Prostate gland (tissue), 2 donors: Measurements from ENCODE around the gene RPLP2. TPM values are rescaled to one million over a fixed set of nuclear protein-coding genes. Genes with fewer than 3 reads are reported as not detected.
A peak's percentile ranks its signal among the peaks of the same experiment; 100 is the strongest.

Experiments used
- DNase-seq: peaks from one replicate; pipeline ENCODE4 v3.0.0-alpha.2; 2019; ENCODE audit warnings: low spot score
- H3K27ac ChIP-seq, 2 donors: fragments of 200-600 bp; sonication (generic); 2 replicates each; pipeline ENCODE4 v1.5.1; 2017 to 2019
- H3K27me3 ChIP-seq: fragments of 200-600 bp; sonication (generic); replicated peaks from 2 replicates; pipeline ENCODE4 v1.5.1; 2019; ENCODE audit not compliant: insufficient read depth
- H3K36me3 ChIP-seq, 2 donors: fragments of 200-600 bp; sonication (generic); 1 replicate in 1 of 2; 2 replicates in 1 of 2; pipeline versions ENCODE4 v1.5.1 to v1.8.1; 2017 to 2019
- H3K4me1 ChIP-seq: fragments of 200-600 bp; sonication (generic); replicated peaks from 2 replicates; pipeline ENCODE4 v1.5.1; 2019
- H3K4me3 ChIP-seq, 2 donors: fragments of 200-600 bp; sonication (generic); 2 replicates each; pipeline ENCODE4 v1.5.1; 2017 to 2019
- H3K9me3 ChIP-seq: fragments of 200-600 bp; sonication (generic); 2 replicates; pipeline ENCODE4 v1.5.1; 2017
- POLR2A ChIP-seq: fragments of 450-650 bp; IDR thresholded peaks from one replicate; pipeline ENCODE4 v1.6.1; 2016; ENCODE audit warnings: antibody characterized with exemption, mild to moderate bottlenecking
- POLR2AphosphoS5 ChIP-seq: sonication (generic); formaldehyde crosslinking; IDR thresholded peaks from one replicate; pipeline ENCODE4 v1.6.1; 2017; ENCODE audit warnings: antibody characterized with exemption
- WGBS: methylation state at CpG from one replicate; pipeline ENCODE4 v1.1.5; 2018; 5-methylcytosine and 5-hydroxymethylcytosine counted together
- intact Hi-C: fragments of 100-400 bp; cut with DNase I; formaldehyde crosslinking; loops from one replicate; pipeline ENCODE4 v1.14.2; 2022
- total RNA-seq, 2 donors: library from RNA; depleted of rRNA; stranded (reverse); fragments of >200 nt; gene quantifications; one replicate each; pipeline ENCODE4 v1.1.0, GENCODE V29; 2016
- TF ChIP-seq, protein P1 (sequence below), 4 experiments: fragments of 200-600 bp in 2 of 4; fragments of 450-650 bp in 2 of 4; sonication (generic) in 2 of 4; IDR thresholded peaks; 1 replicate in 3 of 4; 2 replicates in 1 of 4; pipeline ENCODE4 v1.5.1; 2016 to 2019; ENCODE audit warnings: antibody characterized with exemption in 4 of 4, mild to moderate bottlenecking in 2 of 4, moderate library complexity in 2 of 4

Gene RPLP2
- total RNA-seq, 2 donors from 2014 or later, result 431 to 906 TPM

DNA sequence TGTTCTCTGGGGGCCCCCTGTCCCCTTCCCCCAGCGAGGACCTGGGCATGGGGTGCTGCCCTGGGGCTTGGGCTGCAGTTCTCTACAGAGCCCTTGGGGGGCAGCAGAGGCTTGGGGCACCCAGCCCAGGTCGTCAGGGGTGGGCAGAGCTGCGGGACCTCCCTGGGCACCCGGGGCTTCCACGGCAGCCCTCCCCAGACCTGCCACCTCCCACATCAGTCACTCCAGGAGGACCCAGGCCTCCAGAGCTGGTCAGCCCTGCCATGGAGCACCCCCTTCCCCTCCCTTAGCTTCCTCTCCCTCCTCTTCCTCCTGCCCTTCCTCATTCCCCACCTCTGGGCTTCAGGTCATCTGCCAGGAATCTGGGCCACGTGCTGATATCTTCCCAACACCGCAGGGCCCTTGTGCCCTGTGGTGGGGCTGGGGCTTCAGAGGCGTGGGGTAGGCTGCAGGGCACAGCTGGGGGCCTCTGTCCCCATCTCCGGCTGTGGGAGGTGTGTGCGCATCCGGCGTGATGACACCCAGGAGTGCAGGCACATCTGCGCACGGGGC is 38.7 kb downstream of the RPLP2 start:
- intact Hi-C loops, result loop anchor here (5.0 to 10.0 kb wide), 4 partner anchors 64 to 616 kb away; partner anchors contain the start of genes AP2A2 and CHID1
- Histone ChIP-seq H3K4me1 (peaks cover 26% of the 10 kb centered on the region), H3K9me3 (no peaks in the 10 kb centered on the region), H3K4me3 (no peak overlapping the region), H3K36me3 (no peaks in the 10 kb centered on the region), H3K27me3 (no peaks in the 10 kb centered on the region), H3K27ac (no peak overlapping the region)
- WGBS, result 33% methylated on average over 14 of the region's 14 CpGs
- DNase-seq, result no peak
- TF ChIP-seq, protein P1, sequence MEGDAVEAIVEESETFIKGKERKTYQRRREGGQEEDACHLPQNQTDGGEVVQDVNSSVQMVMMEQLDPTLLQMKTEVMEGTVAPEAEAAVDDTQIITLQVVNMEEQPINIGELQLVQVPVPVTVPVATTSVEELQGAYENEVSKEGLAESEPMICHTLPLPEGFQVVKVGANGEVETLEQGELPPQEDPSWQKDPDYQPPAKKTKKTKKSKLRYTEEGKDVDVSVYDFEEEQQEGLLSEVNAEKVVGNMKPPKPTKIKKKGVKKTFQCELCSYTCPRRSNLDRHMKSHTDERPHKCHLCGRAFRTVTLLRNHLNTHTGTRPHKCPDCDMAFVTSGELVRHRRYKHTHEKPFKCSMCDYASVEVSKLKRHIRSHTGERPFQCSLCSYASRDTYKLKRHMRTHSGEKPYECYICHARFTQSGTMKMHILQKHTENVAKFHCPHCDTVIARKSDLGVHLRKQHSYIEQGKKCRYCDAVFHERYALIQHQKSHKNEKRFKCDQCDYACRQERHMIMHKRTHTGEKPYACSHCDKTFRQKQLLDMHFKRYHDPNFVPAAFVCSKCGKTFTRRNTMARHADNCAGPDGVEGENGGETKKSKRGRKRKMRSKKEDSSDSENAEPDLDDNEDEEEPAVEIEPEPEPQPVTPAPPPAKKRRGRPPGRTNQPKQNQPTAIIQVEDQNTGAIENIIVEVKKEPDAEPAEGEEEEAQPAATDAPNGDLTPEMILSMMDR (IDR thresholded peaks at IDR 0.05), result peak; percentile 40 to 91 (median 78)
- TF ChIP-seq POLR2AphosphoS5 (no peak), POLR2A (no peak)

DNA sequence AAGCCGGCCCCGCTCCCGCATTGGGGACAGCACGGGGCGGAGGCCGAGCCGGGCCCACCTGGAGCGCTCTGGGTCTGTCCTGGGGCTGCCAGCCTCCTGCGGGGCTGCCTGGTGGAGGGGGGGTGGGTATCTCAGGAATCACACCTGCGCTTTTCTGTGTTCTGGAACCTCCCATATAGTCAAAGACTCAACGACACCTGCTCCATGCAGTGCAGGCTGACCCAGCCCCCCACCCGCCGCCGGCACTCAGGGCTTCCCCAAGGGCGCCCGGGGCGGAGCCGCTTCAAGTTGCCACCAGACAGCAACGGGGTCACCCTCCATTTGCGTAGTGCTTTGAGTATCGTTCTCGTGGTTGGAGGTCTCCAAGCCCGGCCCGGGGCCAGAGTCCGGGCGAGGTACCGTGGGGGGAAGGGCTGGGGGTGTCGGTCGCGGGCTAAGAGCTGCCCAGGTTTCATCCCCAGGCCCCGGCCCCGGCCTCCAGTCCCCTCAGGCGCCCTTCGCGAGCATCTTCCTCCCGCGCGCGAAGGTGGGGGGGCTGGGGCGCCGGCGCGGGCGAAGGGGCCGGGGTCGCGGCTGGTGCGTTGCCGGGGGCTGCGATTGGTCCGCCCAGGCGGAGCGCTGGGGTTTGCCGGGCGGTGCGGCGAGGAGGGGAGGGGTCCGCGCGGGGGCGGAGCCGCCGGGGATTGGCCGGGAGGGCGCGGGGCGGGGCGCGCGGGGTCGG is 39.5 kb downstream of the RPLP2 start:
- H3K4me1 ChIP-seq, result peaks cover 21% of the 10 kb centered on the region
- H3K36me3 ChIP-seq, result no peaks in the 10 kb centered on the region
- no peak for DNase-seq
- H3K27ac ChIP-seq, result no peak overlapping the region
- H3K27me3 ChIP-seq, result no peaks in the 10 kb centered on the region
- no peaks in the 10 kb centered on the region for H3K9me3 ChIP-seq
- TF ChIP-seq, protein P1 (IDR thresholded peaks at IDR 0.05), result no peak
- TF ChIP-seq POLR2AphosphoS5 (no peak), POLR2A (no peak)
- 10% methylated on average over 23 of the region's 71 CpGs for WGBS
- H3K4me3 ChIP-seq, result peak overlapping the region; percentile 37 to 44
- intact Hi-C loops, result loop anchor here (5.0 to 10.0 kb wide), 4 partner anchors 63 to 616 kb away; partner anchors contain the start of genes AP2A2 and CHID1

- H3K27ac ChIP-seq, result no peak overlapping the region
- H3K9me3 ChIP-seq, result no peaks in the 10 kb centered on the region
- intact Hi-C loops, result loop anchor here (2.0 to 10.0 kb wide), 5 partner anchors 62 to 615 kb away; partner anchors contain the start of genes AP2A2 and CHID1
- H3K27me3 ChIP-seq, result no peaks in the 10 kb centered on the region
- WGBS, result 27% methylated on average over 52 of the region's 97 CpGs
- TF ChIP-seq POLR2AphosphoS5 (no peak), POLR2A (no peak)
- TF ChIP-seq, protein P1 (IDR thresholded peaks at IDR 0.05), result no peak
- DNase-seq, result no peak
- peak overlapping the region; percentile 37 to 44 for H3K4me3 ChIP-seq
- no peaks in the 10 kb centered on the region for H3K36me3 ChIP-seq
- H3K4me1 ChIP-seq, result peaks cover 16% of the 10 kb centered on the region
These were observed 40.4 kb downstream of the RPLP2 start for GRCh38 chr11:849951-850774.

GRCh38 chr11:850775-851763 is 41.3 kb downstream of the RPLP2 start:
- intact Hi-C loops, result loop anchor here (2.0 kb wide), 1 partner anchor 200 kb away; no protein-coding TSS in a partner anchor
- Histone ChIP-seq H3K4me3 (no peak overlapping the region), H3K27me3 (no peaks in the 10 kb centered on the region), H3K36me3 (no peaks in the 10 kb centered on the region), H3K4me1 (peaks cover 15% of the 10 kb centered on the region), H3K9me3 (no peaks in the 10 kb centered on the region), H3K27ac (no peak overlapping the region)
- 64% methylated on average over 19 of the region's 28 CpGs for WGBS
- TF ChIP-seq POLR2A (no peak), POLR2AphosphoS5 (no peak)
- TF ChIP-seq, protein P1 (IDR thresholded peaks at IDR 0.05), result no peak
- DNase-seq, result no peak
